GM18858 (cell line): ENCODE results near the gene EFCAB9.
A peak's percentile ranks its signal among the peaks of the same experiment; 100 is the strongest.

Experiments used
- ATAC-seq: cut with Tn5 transposase; IDR thresholded peaks from one replicate; pipeline ENCODE4 v1.9.1; 2021; ENCODE audit not compliant: unreplicated experiment

EFCAB9 gene

GRCh38 chr5:172164769-172165212 is 29.2 kb upstream of the EFCAB9 start:
- ATAC-seq = no peak

- peak; percentile 57 for ATAC-seq
These were observed 28.5 kb upstream of the EFCAB9 start for GRCh38 chr5:172165465-172165864.

GRCh38 chr5:172166030-172166826 is 27.7 kb upstream of the EFCAB9 start:
- ATAC-seq = no peak

GRCh38 chr5:172167895-172168294 is 26.1 kb upstream of the EFCAB9 start:
- ATAC-seq = no peak

- ATAC-seq = no peak
These were observed 25.7 kb upstream of the EFCAB9 start for GRCh38 chr5:172168311-172168710.

- no peak for ATAC-seq
These were observed 24.8 kb upstream of the EFCAB9 start for GRCh38 chr5:172169216-172169615.

GRCh38 chr5:172170251-172170701 is 23.7 kb upstream of the EFCAB9 start:
- no peak for ATAC-seq

- ATAC-seq = no peak
These were observed 22.9 kb upstream of the EFCAB9 start for GRCh38 chr5:172171118-172171517.

- ATAC-seq = no peak
These were observed 20.9 kb upstream of the EFCAB9 start for GRCh38 chr5:172172912-172173563.

GRCh38 chr5:172173564-172174153 is 20.3 kb upstream of the EFCAB9 start:
- ATAC-seq = no peak

- ATAC-seq = peak; percentile 55
These were observed 18.7 kb upstream of the EFCAB9 start for GRCh38 chr5:172175263-172175719.

GRCh38 chr5:172177176-172177575 is 16.8 kb upstream of the EFCAB9 start:
- ATAC-seq = no peak

- no peak for ATAC-seq
These were observed 15.5 kb upstream of the EFCAB9 start for GRCh38 chr5:172178301-172178987.

GRCh38 chr5:172178991-172179989 is 14.7 kb upstream of the EFCAB9 start:
- ATAC-seq = peak; percentile 29

GRCh38 chr5:172180936-172181335 is 13.0 kb upstream of the EFCAB9 start:
- ATAC-seq = no peak

GRCh38 chr5:172182291-172182690 is 11.7 kb upstream of the EFCAB9 start:
- ATAC-seq = no peak

- no peak for ATAC-seq
These were observed 10.1 kb upstream of the EFCAB9 start for GRCh38 chr5:172183881-172184280.

- no peak for ATAC-seq
These were observed 8.9 kb upstream of the EFCAB9 start for GRCh38 chr5:172185096-172185461.

- no peak for ATAC-seq
These were observed 7.8 kb upstream of the EFCAB9 start for GRCh38 chr5:172186114-172186695.
